A549 (cell line): ENCODE data around the gene C14orf132.

Source experiments
- MYC ChIP-seq: IDR thresholded peaks from 2 replicates; pipeline ENCODE4 v1.6.1; 2012; ENCODE audit warnings: mild to moderate bottlenecking, inconsistent platforms, low read length, improper control_type of control experiment, borderline replicate concordance
- NFE2L2 ChIP-seq: fragments of 150-350 bp; conservative IDR thresholded peaks from 2 replicates; pipeline ENCODE4 v1.6.1; 2014; ENCODE audit warnings: low read length
- RAD21 ChIP-seq, 2 experiments: fragments of >200 bp in 1 of 2; sonication (Bioruptor Twin) in 1 of 2; formaldehyde crosslinking in 1 of 2; IDR thresholded peaks in 1 of 2; conservative IDR thresholded peaks in 1 of 2; 2 replicates in 1 of 2; 3 replicates in 1 of 2; pipeline ENCODE4 v1.6.1; 2012 to 2018; ENCODE audit warnings: inconsistent platforms in 1 of 2
- RFX5 ChIP-seq: fragments of 450-650 bp; IDR thresholded peaks from 2 replicates; pipeline ENCODE4 v1.7.1; 2014; ENCODE audit warnings: antibody characterized with exemption, mild to moderate bottlenecking, moderate library complexity
- SMC3 ChIP-seq: fragments of >200 bp; sonication (Bioruptor Twin); formaldehyde crosslinking; IDR thresholded peaks from 3 replicates; pipeline ENCODE4 v1.6.1; 2018; ENCODE audit warnings: inconsistent platforms
- TF ChIP-seq, protein P1 (sequence below): fragments of >200 bp; sonication (Bioruptor Twin); formaldehyde crosslinking; IDR thresholded peaks from 3 replicates; pipeline ENCODE4 v1.5.1; 2016
- TF ChIP-seq, protein P2 (sequence below): IDR thresholded peaks from 2 replicates; pipeline ENCODE4 v1.6.1; 2012

DNA sequence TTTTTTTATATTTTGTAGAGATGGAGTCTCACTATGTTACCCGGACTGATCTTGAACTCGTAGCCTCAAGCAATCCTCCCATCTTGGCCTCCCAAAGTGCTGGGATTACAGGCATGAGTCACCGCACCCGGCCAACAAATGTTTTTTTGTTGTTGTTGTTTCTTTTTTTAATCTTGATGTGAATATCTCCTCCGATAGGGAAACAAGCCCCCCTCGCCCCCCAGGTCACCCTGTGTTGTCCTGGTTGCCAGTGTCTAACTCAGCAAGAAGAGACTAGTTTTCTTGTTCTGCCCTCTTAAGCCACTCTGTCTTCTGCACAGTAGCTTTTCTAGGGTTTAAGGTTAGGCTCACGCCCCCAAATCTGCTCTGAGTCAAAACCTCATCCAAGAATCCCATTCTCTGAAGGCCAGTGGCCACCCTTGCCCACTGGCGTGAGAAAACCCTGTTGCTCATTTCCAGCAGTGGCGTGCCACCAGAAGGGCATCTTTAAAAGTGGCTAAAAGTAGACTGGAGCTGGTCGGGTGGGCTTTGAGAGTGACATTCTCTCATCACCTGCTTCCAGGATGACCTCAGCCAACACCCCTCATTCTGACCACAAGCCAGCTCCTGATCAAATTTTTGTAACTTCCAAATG lies 42.7 kb downstream of the C14orf132 start:
- TF ChIP-seq, protein P1, sequence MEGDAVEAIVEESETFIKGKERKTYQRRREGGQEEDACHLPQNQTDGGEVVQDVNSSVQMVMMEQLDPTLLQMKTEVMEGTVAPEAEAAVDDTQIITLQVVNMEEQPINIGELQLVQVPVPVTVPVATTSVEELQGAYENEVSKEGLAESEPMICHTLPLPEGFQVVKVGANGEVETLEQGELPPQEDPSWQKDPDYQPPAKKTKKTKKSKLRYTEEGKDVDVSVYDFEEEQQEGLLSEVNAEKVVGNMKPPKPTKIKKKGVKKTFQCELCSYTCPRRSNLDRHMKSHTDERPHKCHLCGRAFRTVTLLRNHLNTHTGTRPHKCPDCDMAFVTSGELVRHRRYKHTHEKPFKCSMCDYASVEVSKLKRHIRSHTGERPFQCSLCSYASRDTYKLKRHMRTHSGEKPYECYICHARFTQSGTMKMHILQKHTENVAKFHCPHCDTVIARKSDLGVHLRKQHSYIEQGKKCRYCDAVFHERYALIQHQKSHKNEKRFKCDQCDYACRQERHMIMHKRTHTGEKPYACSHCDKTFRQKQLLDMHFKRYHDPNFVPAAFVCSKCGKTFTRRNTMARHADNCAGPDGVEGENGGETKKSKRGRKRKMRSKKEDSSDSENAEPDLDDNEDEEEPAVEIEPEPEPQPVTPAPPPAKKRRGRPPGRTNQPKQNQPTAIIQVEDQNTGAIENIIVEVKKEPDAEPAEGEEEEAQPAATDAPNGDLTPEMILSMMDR = no peak
- TF ChIP-seq MYC (no peak), RFX5 (no peak), SMC3 (no peak), NFE2L2 (no peak), RAD21 (conservative IDR thresholded peaks at IDR 0.05 in 1 of 2, IDR thresholded peaks at IDR 0.05 in 1 of 2) (no peak)
- TF ChIP-seq, protein P2, sequence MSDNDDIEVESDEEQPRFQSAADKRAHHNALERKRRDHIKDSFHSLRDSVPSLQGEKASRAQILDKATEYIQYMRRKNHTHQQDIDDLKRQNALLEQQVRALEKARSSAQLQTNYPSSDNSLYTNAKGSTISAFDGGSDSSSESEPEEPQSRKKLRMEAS = no peak
